Adrenal gland (tissue), 12 donors: ENCODE measurements around the gene RGSL1. TPM values are rescaled to one million over a fixed set of nuclear protein-coding genes. Genes with fewer than 3 reads are reported as not detected.

Experiments used
- DNase-seq, 7 donors: peaks; one replicate each; pipeline ENCODE4 v3.0.0-alpha.2; 2019 to 2020
- H3K27ac ChIP-seq, 5 donors: fragments of 200-600 bp; sonication (generic) in 4 of 5; 1 replicate in 3 of 5; 2 replicates in 2 of 5; pipeline versions ENCODE4 v1.5.1 to v1.8.0; 2016 to 2020; ENCODE audit warnings: mild to moderate bottlenecking in 1 of 5
- H3K27me3 ChIP-seq: fragments of 200-600 bp; 2 replicates; pipeline ENCODE4 v1.8.0; 2021
- H3K36me3 ChIP-seq, 2 donors: fragments of 200-600 bp; replicated peaks in 1 of 2; 1 replicate in 1 of 2; 2 replicates in 1 of 2; pipeline versions ENCODE4 v1.5.1 to v1.8.0; 2018 to 2022
- H3K4me1 ChIP-seq, 2 donors: fragments of 200-600 bp; replicated peaks in 1 of 2; 1 replicate in 1 of 2; 2 replicates in 1 of 2; pipeline versions ENCODE4 v1.5.1 to v1.8.0; 2018 to 2021
- H3K4me3 ChIP-seq, 4 donors: fragments of 200-600 bp; sonication (generic) in 3 of 4; one replicate each; pipeline ENCODE4 v1.5.1; 2016 to 2018
- H3K9me3 ChIP-seq, 3 donors: fragments of 200-600 bp; sonication (generic) in 1 of 3; replicated peaks in 1 of 3; 1 replicate in 2 of 3; 2 replicates in 1 of 3; pipeline versions ENCODE4 v1.5.1 to v1.8.0; 2016 to 2021
- CTCF ChIP-seq, 6 experiments: fragments of 450-650 bp in 4 of 6; fragments of 200-600 bp in 2 of 6; sonication (generic) in 1 of 6; IDR thresholded peaks; 1 replicate in 5 of 6; 2 replicates in 1 of 6; pipeline versions ENCODE4 v1.5.1 to v1.8.0; 2016 to 2021; ENCODE audit warnings: antibody characterized with exemption in 6 of 6, mild to moderate bottlenecking in 2 of 6, moderate library complexity in 1 of 6
- POLR2A ChIP-seq, 2 donors: fragments of 450-650 bp; IDR thresholded peaks; one replicate each; pipeline ENCODE4 v1.6.1; 2017; ENCODE audit warnings: antibody characterized with exemption in 2 of 2, mild to moderate bottlenecking in 2 of 2, moderate library complexity in 1 of 2
- WGBS, 4 donors: extraction: QIAGEN DNeasy Blood & Tissue Kit in 2 of 4; methylation state at CpG; one replicate each; pipeline versions ENCODE4 v1.1.5 to v1.1.7; 2013 to 2017; 5-methylcytosine and 5-hydroxymethylcytosine counted together
- intact Hi-C, 2 donors: fragments of 100-400 bp; cut with DNase I; formaldehyde crosslinking; loops; one replicate each; pipeline versions ENCODE4 v1.14.1 to v1.15.0; 2022 to 2023
- polyA plus RNA-seq, 3 donors: library from polyadenylated mRNA; stranded (reverse); fragments of 200-250 nt in 2 of 3; fragments of 350-450 nt in 1 of 3; fragmentation: Illumina TruSeq in 1 of 3; extraction: RNeasy Lipid Tissue Mini Kit (QIAGEN cat#74804) in 1 of 3; gene quantifications; one replicate each; pipeline ENCODE4 v1.2.3, GENCODE V29; 2013 to 2014
- total RNA-seq, 9 donors: library from RNA; depleted of rRNA in 4 of 9; stranded (reverse); fragments of >200 nt in 4 of 9; fragments of 120-200 nt in 1 of 9; fragmentation: NEBNext Ultra II Directional in 1 of 9; extraction: Animal tissue kit (Norgen Biotek cat#: 25700) in 1 of 9; gene quantifications; one replicate each; pipeline versions ENCODE4 v1.1.0 to v1.2.4, GENCODE V29; 2013 to 2023
- donor health status: healthy with polysubstance abuse.
- donor health status: Bipolar disorder and iron deficiency.
- donor health status: DM: yes; HTN: yes; CAD: no.
- donor health status: DM: no; HTN: no; CAD: no.
- donor health status: DM: no; HTN: no; CAD: no.
- donor health status: DM: yes; HTN: yes; CAD: no.

RGSL1 gene
- total and polyA plus RNA-seq, 12 donors = not detected

DNA sequence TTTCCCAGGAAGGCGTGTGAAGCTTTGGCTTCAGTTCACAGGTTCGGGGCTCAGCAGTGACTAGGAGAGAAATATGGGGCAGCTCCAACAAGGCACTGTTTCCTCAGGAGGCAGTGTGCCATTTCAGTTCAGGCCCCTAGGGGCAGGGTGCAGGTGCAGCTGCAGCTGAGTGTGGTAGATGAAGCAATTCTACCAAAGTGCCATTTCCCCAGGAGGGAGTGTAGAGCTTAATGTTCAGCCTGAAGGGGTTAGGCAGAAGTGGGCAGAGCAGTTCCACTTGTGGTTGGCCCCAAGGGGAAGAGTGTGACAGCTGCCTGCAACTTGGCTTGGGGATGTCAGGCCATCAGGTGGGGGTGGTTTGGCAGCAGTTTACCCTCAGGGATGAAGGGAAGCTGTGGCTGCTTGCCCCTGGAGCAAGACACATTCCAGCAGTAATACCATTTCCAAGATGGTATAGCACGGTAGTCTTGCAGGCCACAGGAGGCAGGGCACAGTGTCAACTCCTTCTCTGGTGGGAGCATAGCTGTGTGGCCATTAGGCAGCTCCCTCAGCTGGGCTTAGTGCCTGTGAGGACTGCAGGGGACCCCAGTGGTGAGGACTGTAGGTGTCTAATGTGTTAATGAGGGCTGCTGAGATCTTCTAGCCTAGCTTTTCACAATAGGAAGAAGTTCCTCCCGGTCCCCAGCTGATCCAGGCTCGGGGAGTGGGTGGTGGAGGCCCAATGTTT lies 34.7 kb downstream of the RGSL1 start:
- no peaks in the 10 kb centered on the region for H3K36me3 ChIP-seq
- no peak for DNase-seq
- WGBS, 4 donors = 50 to 59% (median 57%) methylated on average over 5 of the region's 5 CpGs
- no peak overlapping the region for H3K4me3 ChIP-seq
- TF ChIP-seq CTCF (IDR thresholded peaks at IDR 0.05) = peak in 1 of 6 experiments; percentile 20
- TF ChIP-seq POLR2A (IDR thresholded peaks at IDR 0.05) = no peak
- H3K27ac ChIP-seq = no peak overlapping the region
- intact Hi-C loops = no loop called here
- H3K4me1 ChIP-seq = no peaks in the 10 kb centered on the region
- no peaks in the 10 kb centered on the region for H3K27me3 ChIP-seq
- no peaks in the 10 kb centered on the region for H3K9me3 ChIP-seq

DNA sequence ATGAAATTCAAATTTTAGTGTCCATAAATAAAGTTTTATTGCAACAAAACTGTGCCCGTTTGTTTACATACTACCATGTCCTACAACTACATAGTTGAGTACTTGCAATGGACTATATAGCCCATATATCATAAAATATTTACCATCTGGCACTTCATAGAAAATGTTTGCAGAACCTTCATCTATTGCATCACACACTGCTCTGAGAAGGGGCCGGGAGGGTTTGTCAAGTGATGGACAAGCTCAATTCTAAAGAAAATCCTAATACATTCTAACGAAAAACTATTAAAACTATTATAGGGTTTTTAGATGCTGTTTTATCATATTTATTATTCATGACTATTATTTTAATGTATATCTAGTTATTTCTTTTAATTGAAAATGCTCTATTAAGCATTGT lies 35.9 kb downstream of the RGSL1 start:
- TF ChIP-seq CTCF (IDR thresholded peaks at IDR 0.05) (no peak), POLR2A (IDR thresholded peaks at IDR 0.05) (no peak)

DNA sequence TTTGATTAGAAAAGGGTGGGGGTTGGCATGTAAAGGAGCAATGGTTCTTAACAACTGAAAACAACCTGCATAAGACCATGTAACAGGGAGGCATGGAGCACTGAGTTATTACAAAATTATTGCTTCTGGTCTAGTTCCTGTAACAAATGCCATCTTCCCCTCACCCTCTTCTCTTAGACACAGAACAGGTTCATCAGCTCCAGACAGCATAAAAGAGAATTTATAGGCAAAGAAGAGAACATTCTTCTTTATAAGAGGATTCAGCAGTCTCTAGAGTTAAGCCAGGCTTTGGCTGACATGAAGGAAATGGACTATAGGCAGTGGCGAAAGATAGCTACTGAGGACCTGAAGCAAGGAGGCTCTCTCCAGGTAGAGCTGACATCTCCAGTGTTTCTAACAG lies 38.9 kb downstream of the RGSL1 start:
- Histone ChIP-seq H3K36me3 (no peaks in the 10 kb centered on the region), H3K9me3 (no peaks in the 10 kb centered on the region), H3K4me3 (no peak overlapping the region), H3K27ac (no peak overlapping the region), H3K4me1 (no peaks in the 10 kb centered on the region), H3K27me3 (no peaks in the 10 kb centered on the region)
- TF ChIP-seq CTCF (IDR thresholded peaks at IDR 0.05) (no peak), POLR2A (IDR thresholded peaks at IDR 0.05) (no peak)
- intact Hi-C loops = no loop called here
- DNase-seq = no peak
- 70 to 95% (median 79%) methylated on average over 1 of the region's 1 CpG for WGBS, 4 donors

More for the DNA sequence above, 35.9 kb downstream of the RGSL1 start:
- H3K27me3 ChIP-seq = no peaks in the 10 kb centered on the region
- 64 to 78% (median 74%) methylated on average over 3 of the region's 3 CpGs for WGBS, 4 donors
- H3K4me1 ChIP-seq = no peaks in the 10 kb centered on the region
- no peak overlapping the region for H3K4me3 ChIP-seq
- no peaks in the 10 kb centered on the region for H3K9me3 ChIP-seq
- no peak for DNase-seq
- no peak overlapping the region for H3K27ac ChIP-seq
- no peaks in the 10 kb centered on the region for H3K36me3 ChIP-seq
- intact Hi-C loops = no loop called here

DNA sequence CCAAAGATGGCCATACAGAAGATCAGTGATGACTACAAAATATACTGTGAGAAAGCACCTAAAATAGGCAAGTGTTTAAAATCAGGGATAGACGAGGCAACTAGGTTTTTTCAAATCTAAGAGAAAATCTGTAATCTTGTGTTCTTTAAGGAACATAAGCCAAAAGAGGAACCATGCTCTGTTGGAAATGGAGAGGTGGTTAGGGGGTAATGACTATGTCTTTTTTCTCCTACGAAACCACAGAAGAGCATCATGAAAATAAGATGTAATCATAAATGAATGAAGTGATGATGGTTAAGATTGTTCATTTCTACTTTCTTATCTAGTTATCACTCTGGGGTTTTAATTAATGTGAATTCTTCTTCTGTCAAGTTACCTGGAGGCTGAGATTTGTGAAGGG lies 43.1 kb downstream of the RGSL1 start:
- Histone ChIP-seq H3K4me1 (no peaks in the 10 kb centered on the region), H3K4me3 (no peak overlapping the region), H3K27ac (no peak overlapping the region), H3K9me3 (no peaks in the 10 kb centered on the region), H3K27me3 (no peaks in the 10 kb centered on the region), H3K36me3 (no peaks in the 10 kb centered on the region)
- no peak for TF ChIP-seq POLR2A (IDR thresholded peaks at IDR 0.05)
- no peak for TF ChIP-seq CTCF (IDR thresholded peaks at IDR 0.05)
- no peak for DNase-seq
- WGBS, 4 donors = 50 to 61% (median 57%) methylated on average over 2 of the region's 2 CpGs
- intact Hi-C loops = no loop called here
